ENCODE measurements around the gene GRK6. TPM values are rescaled to one million over a fixed set of nuclear protein-coding genes. Genes with fewer than 3 reads are reported as not detected.

GRK6 gene
- total RNA-seq, 2 donors from 2014 or later: 28.6 to 32.4 TPM

GRCh38 chr5:177403792-177404640, 22.5 kb upstream of the GRK6 start:
- Histone ChIP-seq H3K36me3 (no peaks in the 10 kb centered on the region), H3K9me3 (no peaks in the 10 kb centered on the region), H3K27me3 (replicated peaks; ENCODE audit: insufficient read depth) (no peaks in the 10 kb centered on the region), H3K4me1 (replicated peaks) (peaks cover 21% of the 10 kb centered on the region), H3K27ac (peak overlapping the region in 1 of 2 donors; percentile 27), H3K4me3 (peak overlapping the region; percentile 34 to 45)
- TF ChIP-seq, protein P1, sequence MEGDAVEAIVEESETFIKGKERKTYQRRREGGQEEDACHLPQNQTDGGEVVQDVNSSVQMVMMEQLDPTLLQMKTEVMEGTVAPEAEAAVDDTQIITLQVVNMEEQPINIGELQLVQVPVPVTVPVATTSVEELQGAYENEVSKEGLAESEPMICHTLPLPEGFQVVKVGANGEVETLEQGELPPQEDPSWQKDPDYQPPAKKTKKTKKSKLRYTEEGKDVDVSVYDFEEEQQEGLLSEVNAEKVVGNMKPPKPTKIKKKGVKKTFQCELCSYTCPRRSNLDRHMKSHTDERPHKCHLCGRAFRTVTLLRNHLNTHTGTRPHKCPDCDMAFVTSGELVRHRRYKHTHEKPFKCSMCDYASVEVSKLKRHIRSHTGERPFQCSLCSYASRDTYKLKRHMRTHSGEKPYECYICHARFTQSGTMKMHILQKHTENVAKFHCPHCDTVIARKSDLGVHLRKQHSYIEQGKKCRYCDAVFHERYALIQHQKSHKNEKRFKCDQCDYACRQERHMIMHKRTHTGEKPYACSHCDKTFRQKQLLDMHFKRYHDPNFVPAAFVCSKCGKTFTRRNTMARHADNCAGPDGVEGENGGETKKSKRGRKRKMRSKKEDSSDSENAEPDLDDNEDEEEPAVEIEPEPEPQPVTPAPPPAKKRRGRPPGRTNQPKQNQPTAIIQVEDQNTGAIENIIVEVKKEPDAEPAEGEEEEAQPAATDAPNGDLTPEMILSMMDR (IDR thresholded peaks at IDR 0.05): peak; percentile 31 to 90 (median 72)
- TF ChIP-seq POLR2AphosphoS5 (IDR thresholded peaks at IDR 0.05) (peak; percentile 72), POLR2A (IDR thresholded peaks at IDR 0.05) (no peak)
- peak; percentile 82 for DNase-seq (ENCODE audit: low spot score)
- intact Hi-C loops (cut with DNase I): loop anchor here (2.0 kb wide), 1 partner anchor 51 kb away; no protein-coding TSS in a partner anchor
- WGBS: 0% methylated on average over 20 of the region's 93 CpGs

- Histone ChIP-seq H3K36me3 (no peaks in the 10 kb centered on the region), H3K9me3 (no peaks in the 10 kb centered on the region), H3K27ac (peak overlapping the region in 1 of 2 donors; percentile 27), H3K27me3 (replicated peaks; ENCODE audit: insufficient read depth) (no peaks in the 10 kb centered on the region), H3K4me1 (replicated peaks) (peaks cover 21% of the 10 kb centered on the region), H3K4me3 (peak overlapping the region; percentile 34 to 45)
- DNase-seq (ENCODE audit: low spot score): no peak
- TF ChIP-seq POLR2AphosphoS5 (IDR thresholded peaks at IDR 0.05) (no peak), POLR2A (IDR thresholded peaks at IDR 0.05) (no peak)
- TF ChIP-seq, protein P1 (IDR thresholded peaks at IDR 0.05): no peak
- intact Hi-C loops (cut with DNase I): loop anchor here (2.0 kb wide), 1 partner anchor 50 kb away; no protein-coding TSS in a partner anchor
- WGBS: 26% methylated on average over 16 of the region's 16 CpGs
Measured at GRCh38 chr5:177404641-177405179, 21.8 kb upstream of the GRK6 start.

GRCh38 chr5:177405312-177405711, 21.2 kb upstream of the GRK6 start:
- WGBS: 92% methylated on average over 2 of the region's 2 CpGs
- H3K36me3 ChIP-seq: no peaks in the 10 kb centered on the region
- no peak for DNase-seq (ENCODE audit: low spot score)
- H3K4me1 ChIP-seq (replicated peaks): peaks cover 21% of the 10 kb centered on the region
- intact Hi-C loops (cut with DNase I): loop anchor here (2.0 kb wide), 1 partner anchor 49 kb away; no protein-coding TSS in a partner anchor
- no peaks in the 10 kb centered on the region for H3K27me3 ChIP-seq (replicated peaks; ENCODE audit: insufficient read depth)
- H3K4me3 ChIP-seq: no peak overlapping the region
- TF ChIP-seq, protein P1 (IDR thresholded peaks at IDR 0.05): no peak
- no peak for TF ChIP-seq POLR2A (IDR thresholded peaks at IDR 0.05)
- TF ChIP-seq POLR2AphosphoS5 (IDR thresholded peaks at IDR 0.05): no peak
- no peaks in the 10 kb centered on the region for H3K9me3 ChIP-seq
- H3K27ac ChIP-seq: no peak overlapping the region

- WGBS: 93% methylated on average over 5 of the region's 5 CpGs
- intact Hi-C loops (cut with DNase I): loop anchor here (2.0 kb wide), 1 partner anchor 49 kb away; no protein-coding TSS in a partner anchor
- H3K9me3 ChIP-seq: no peaks in the 10 kb centered on the region
- no peak overlapping the region for H3K27ac ChIP-seq
- peaks cover 21% of the 10 kb centered on the region for H3K4me1 ChIP-seq (replicated peaks)
- no peaks in the 10 kb centered on the region for H3K27me3 ChIP-seq (replicated peaks; ENCODE audit: insufficient read depth)
- DNase-seq (ENCODE audit: low spot score): no peak
- TF ChIP-seq POLR2A (IDR thresholded peaks at IDR 0.05) (no peak), POLR2AphosphoS5 (IDR thresholded peaks at IDR 0.05) (no peak)
- H3K36me3 ChIP-seq: no peaks in the 10 kb centered on the region
- no peak overlapping the region for H3K4me3 ChIP-seq
Measured at GRCh38 chr5:177405805-177406204, 20.7 kb upstream of the GRK6 start.

- no peaks in the 10 kb centered on the region for H3K27me3 ChIP-seq (replicated peaks; ENCODE audit: insufficient read depth)
- intact Hi-C loops (cut with DNase I): no loop called here
- peaks cover 7% of the 10 kb centered on the region for H3K4me1 ChIP-seq (replicated peaks)
- H3K36me3 ChIP-seq: no peaks in the 10 kb centered on the region
- DNase-seq (ENCODE audit: low spot score): no peak
- H3K9me3 ChIP-seq: no peaks in the 10 kb centered on the region
- no peak within 1 kb of the TSS for H3K27ac ChIP-seq
- H3K4me3 ChIP-seq: no peak within 1 kb of the TSS
- no peak for TF ChIP-seq POLR2AphosphoS5 (IDR thresholded peaks at IDR 0.05)
- no peak for TF ChIP-seq POLR2A (IDR thresholded peaks at IDR 0.05)
- TF ChIP-seq, protein P1 (IDR thresholded peaks at IDR 0.05): no peak
- 88% methylated on average over 9 of the region's 9 CpGs for WGBS
Measured at GRCh38 chr5:177409043-177409801, 17.3 kb upstream of the GRK6 start, which contains the start of gene F12. Gene F12, minus strand, starts transcription at chr5:177409564. Its CDS starts 37 bp downstream, at chr5:177409527.

Data from prostate gland (tissue), 2 donors.